AG09309 (cell line): ENCODE measurements around the gene CAPN13.

Experiments
- DNase-seq: peaks from one replicate; pipeline ENCODE4 v3.0.0-alpha.2; 2010; ENCODE audit warnings: low read depth
- H3K4me3 ChIP-seq: 2 replicates; pipeline ENCODE4 v1.5.1; 2011; ENCODE audit warnings: mild to moderate bottlenecking, low read depth, low read length, moderate library complexity; ENCODE audit not compliant: control insufficient read depth
- TF ChIP-seq, protein P1 (sequence below): IDR thresholded peaks from 2 replicates; pipeline ENCODE4 v1.5.1; 2011; ENCODE audit warnings: mild to moderate bottlenecking, low read depth, low read length, inconsistent platforms; ENCODE audit not compliant: insufficient read depth, control insufficient read depth; ENCODE audit errors: missing control alignments

Gene CAPN13

DNA sequence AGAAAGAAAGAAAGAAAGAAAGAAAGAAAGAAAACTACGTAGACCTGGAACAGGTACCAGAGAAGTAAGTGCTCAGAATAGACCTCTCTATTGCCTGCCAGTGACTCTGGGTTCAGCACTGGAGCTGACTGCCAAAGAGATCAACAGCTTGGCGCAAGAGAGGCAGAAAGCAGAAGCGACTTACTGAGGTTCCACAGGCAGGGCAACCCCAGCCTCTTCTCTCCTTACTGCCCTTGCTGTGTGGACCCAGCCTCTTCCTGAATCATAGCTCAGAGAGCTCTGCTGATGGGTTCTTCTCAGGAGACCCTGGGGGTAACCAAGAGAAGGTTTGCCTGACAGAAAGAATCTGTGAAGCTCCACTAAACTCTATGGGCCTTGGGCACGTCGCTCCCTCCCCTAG, 7.1 kb downstream of the CAPN13 start:
- DNase-seq: no peak
- H3K4me3 ChIP-seq: no peak overlapping the region
- TF ChIP-seq, protein P1, sequence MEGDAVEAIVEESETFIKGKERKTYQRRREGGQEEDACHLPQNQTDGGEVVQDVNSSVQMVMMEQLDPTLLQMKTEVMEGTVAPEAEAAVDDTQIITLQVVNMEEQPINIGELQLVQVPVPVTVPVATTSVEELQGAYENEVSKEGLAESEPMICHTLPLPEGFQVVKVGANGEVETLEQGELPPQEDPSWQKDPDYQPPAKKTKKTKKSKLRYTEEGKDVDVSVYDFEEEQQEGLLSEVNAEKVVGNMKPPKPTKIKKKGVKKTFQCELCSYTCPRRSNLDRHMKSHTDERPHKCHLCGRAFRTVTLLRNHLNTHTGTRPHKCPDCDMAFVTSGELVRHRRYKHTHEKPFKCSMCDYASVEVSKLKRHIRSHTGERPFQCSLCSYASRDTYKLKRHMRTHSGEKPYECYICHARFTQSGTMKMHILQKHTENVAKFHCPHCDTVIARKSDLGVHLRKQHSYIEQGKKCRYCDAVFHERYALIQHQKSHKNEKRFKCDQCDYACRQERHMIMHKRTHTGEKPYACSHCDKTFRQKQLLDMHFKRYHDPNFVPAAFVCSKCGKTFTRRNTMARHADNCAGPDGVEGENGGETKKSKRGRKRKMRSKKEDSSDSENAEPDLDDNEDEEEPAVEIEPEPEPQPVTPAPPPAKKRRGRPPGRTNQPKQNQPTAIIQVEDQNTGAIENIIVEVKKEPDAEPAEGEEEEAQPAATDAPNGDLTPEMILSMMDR: no peak

DNA sequence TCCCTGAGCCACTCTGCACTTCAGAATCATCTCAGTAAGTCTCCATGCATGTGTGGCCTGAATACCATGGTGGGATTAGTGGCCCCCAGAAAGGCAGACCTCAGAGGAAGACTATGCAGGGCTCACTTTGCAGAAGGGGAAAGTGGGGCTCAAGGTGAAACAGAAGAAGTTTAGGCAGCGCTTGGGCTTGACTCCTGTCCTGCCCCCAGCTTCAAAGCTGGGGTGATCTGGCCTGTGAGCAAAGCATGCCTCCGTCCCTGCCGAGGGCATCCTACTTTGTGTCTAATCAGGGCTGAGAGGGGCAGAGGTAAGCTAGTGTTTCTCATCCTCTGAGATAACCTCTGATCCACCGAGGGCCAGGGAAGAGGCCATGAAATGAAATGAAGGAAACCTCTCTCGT, 7.9 kb downstream of the CAPN13 start:
- TF ChIP-seq, protein P1: no peak
- no peak for DNase-seq
- H3K4me3 ChIP-seq: no peak overlapping the region

- H3K4me3 ChIP-seq: no peak overlapping the region
- DNase-seq: no peak
- TF ChIP-seq, protein P1: no peak
Observed at GRCh38 chr2:30798536-30798991, 8.7 kb downstream of the CAPN13 start.

DNA sequence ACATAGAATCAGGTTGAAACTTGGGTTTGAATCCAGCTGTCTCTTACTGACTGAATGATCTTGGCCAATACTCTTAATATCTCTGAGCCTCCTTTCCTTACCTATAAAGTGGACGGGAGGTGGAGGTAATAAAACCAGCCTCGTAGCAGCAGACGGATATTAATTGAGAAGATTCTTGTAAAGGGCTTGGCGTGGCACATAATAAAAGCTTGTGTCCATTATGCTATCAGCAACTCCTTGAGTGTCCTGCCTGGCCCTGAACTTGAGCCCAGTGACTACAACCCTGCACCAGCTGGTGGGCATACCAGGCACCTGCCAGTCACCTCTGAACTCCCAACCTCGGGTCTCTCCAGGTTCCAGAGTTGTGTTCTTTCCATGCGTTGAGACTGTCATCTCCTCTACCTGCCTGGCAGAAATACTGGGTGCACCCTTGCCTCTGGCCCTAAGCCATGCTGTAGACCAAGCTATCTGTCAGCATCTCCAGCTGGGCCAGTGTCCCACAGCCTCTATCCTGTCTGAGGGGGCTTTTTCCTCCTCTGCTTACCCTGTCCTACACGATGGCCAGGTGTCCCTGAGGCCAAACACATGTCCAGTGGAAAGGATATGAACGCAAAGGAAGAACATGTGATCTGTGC, 9.7 kb downstream of the CAPN13 start:
- no peak overlapping the region for H3K4me3 ChIP-seq
- no peak for DNase-seq
- TF ChIP-seq, protein P1: no peak

- TF ChIP-seq, protein P1: no peak
- no peak overlapping the region for H3K4me3 ChIP-seq
- DNase-seq: no peak
Observed at GRCh38 chr2:30796699-30797098, 10.5 kb downstream of the CAPN13 start.

- H3K4me3 ChIP-seq: no peak overlapping the region
- no peak for DNase-seq
- TF ChIP-seq, protein P1: no peak
Observed at GRCh38 chr2:30792521-30792920, 14.7 kb downstream of the CAPN13 start.

- TF ChIP-seq, protein P1: no peak
- DNase-seq: no peak
- no peak overlapping the region for H3K4me3 ChIP-seq
Observed at GRCh38 chr2:30790879-30791278, 16.4 kb downstream of the CAPN13 start.
